HCT116 (cell line): ENCODE measurements around the gene SEMA5A. TPM values are rescaled to one million over a fixed set of nuclear protein-coding genes. Genes with fewer than 3 reads are reported as not detected.

Experiments used
- ATAC-seq: fragments of 200-7000 bp; cut with Tn5 transposase; 2 replicates; pipeline ENCODE4 v1.9.1; 2020; ENCODE audit warnings: mild to moderate bottlenecking, moderate library complexity
- BruUV-seq: library from RNA; stranded (reverse); fragments of 400-500 nt; replicated peaks from 2 replicates; lab custom pipeline; 2021; lab: Mats Ljungman, UMichigan
- CTCF ChIA-PET: fragments of 300-600 bp; sonication (Branson Sonifier 250); formaldehyde crosslinking; loops from one replicate; lab custom pipeline; 2021; ENCODE audit warnings: antibody characterized with exemption; lab: Charles Lee
- POLR2A ChIA-PET: fragments of 300-600, 350-600 bp; sonication (Branson Sonifier 250); formaldehyde crosslinking; loops from one replicate; lab custom pipeline; 2021; ENCODE audit warnings: antibody characterized with exemption; lab: Charles Lee
- RAD21 ChIA-PET, 2 experiments: fragments of 300-600 bp; sonication (Branson Sonifier 250); formaldehyde crosslinking; loops; one replicate each; lab custom pipeline; 2023; ENCODE audit warnings: low total read pairs in 2 of 2; ENCODE audit not compliant: uncharacterized antibody in 2 of 2, unreplicated experiment in 2 of 2, low non-redundant PET in 1 of 2; lab: Charles Lee
- DNase-seq: peaks from one replicate; pipeline ENCODE4 v3.0.0-alpha.2; 2010; ENCODE audit warnings: low read depth, low spot score
- H2AFZ ChIP-seq: fragments of 200-600 bp; shearing (Covaris generic), sonication (generic); 2 replicates; pipeline ENCODE4 v1.6.1; 2017; ENCODE audit warnings: low read depth, mixed run types, mixed read lengths, antibody characterized with exemption, low read length; ENCODE audit not compliant: poor library complexity, severe bottlenecking
- H3K27ac ChIP-seq: 2 replicates; pipeline ENCODE4 v1.5.1; 2012; ENCODE audit warnings: low read depth, low read length
- H3K27me3 ChIP-seq: fragments of 200-600 bp; sonication (generic); 2 replicates; pipeline ENCODE4 v1.6.1; 2016; ENCODE audit warnings: mixed run types, low read length, mixed read lengths; ENCODE audit not compliant: insufficient read depth
- H3K36me3 ChIP-seq, 2 experiments: fragments of 200-500 bp in 1 of 2; fragments of 200-600 bp in 1 of 2; sonication (Bioruptor generic) in 1 of 2; sonication (generic) in 1 of 2; 2 replicates each; pipeline versions ENCODE4 v1.5.1 to v1.6.1; 2014 to 2016; ENCODE audit warnings: low read length in 2 of 2, inconsistent platforms in 1 of 2, mixed read lengths in 1 of 2, mixed run types in 1 of 2; ENCODE audit not compliant: insufficient read depth in 2 of 2, control insufficient read depth in 1 of 2
- H3K4me1 ChIP-seq, 2 experiments: fragments of 200-600 bp in 1 of 2; sonication (generic) in 1 of 2; 2 replicates each; pipeline versions ENCODE4 v1.5.1 to v1.6.1; 2012 to 2017; ENCODE audit warnings: low read length in 2 of 2, inconsistent platforms in 1 of 2, mild to moderate bottlenecking in 1 of 2, mixed read lengths in 1 of 2, mixed run types in 1 of 2, moderate library complexity in 1 of 2; ENCODE audit not compliant: insufficient read depth in 2 of 2, control insufficient read depth in 1 of 2
- H3K4me2 ChIP-seq: fragments of 200-600 bp; sonication (generic); 2 replicates; pipeline ENCODE4 v1.6.1; 2017; ENCODE audit warnings: mixed run types, low read length, mixed read lengths
- H3K4me3 ChIP-seq, 2 experiments: fragments of 200-600 bp in 1 of 2; sonication (generic) in 1 of 2; replicated peaks in 1 of 2; 2 replicates each; pipeline ENCODE4 v1.5.1; 2011 to 2016; ENCODE audit warnings: low read length in 2 of 2, control low read depth in 1 of 2, low read depth in 1 of 2, mild to moderate bottlenecking in 1 of 2, mixed read lengths in 1 of 2, mixed run types in 1 of 2
- H3K79me2 ChIP-seq: fragments of 200-600 bp; sonication (generic); 2 replicates; pipeline ENCODE4 v1.6.1; 2017; ENCODE audit warnings: mild to moderate bottlenecking, mixed run types, low read length, moderate library complexity, mixed read lengths; ENCODE audit not compliant: insufficient read depth
- H3K9ac ChIP-seq: fragments of 200-600 bp; sonication (generic); 2 replicates; pipeline ENCODE4 v1.6.1; 2016; ENCODE audit warnings: low read length, mixed read lengths
- H3K9me2 ChIP-seq: fragments of 200-600 bp; sonication (generic), shearing (Covaris generic); 2 replicates; pipeline ENCODE4 v1.6.1; 2017; ENCODE audit warnings: mixed run types, mild to moderate bottlenecking, moderate library complexity; ENCODE audit not compliant: insufficient read depth
- H3K9me3 ChIP-seq, 2 experiments: fragments of 200-500 bp in 1 of 2; fragments of 200-600 bp in 1 of 2; sonication (Bioruptor generic) in 1 of 2; sonication (generic) in 1 of 2; 2 replicates each; pipeline ENCODE4 v1.6.1; 2014 to 2017; ENCODE audit warnings: low read length in 2 of 2, mixed read lengths in 2 of 2, inconsistent platforms in 1 of 2, low read depth in 1 of 2, mild to moderate bottlenecking in 1 of 2, mixed run types in 1 of 2, moderate library complexity in 1 of 2; ENCODE audit not compliant: control insufficient read depth in 1 of 2, insufficient read depth in 1 of 2
- H4K20me1 ChIP-seq: fragments of 200-600 bp; sonication (generic), shearing (Covaris generic); 2 replicates; pipeline ENCODE4 v1.6.1; 2017; ENCODE audit warnings: mixed run types, mild to moderate bottlenecking, moderate library complexity; ENCODE audit not compliant: insufficient read depth
- EGR1 ChIP-seq: IDR thresholded peaks from 2 replicates; pipeline ENCODE4 v1.6.1; 2012; ENCODE audit warnings: low read depth
- ELF1 ChIP-seq: IDR thresholded peaks from 2 replicates; pipeline ENCODE4 v1.6.1; 2012; ENCODE audit warnings: low read depth, borderline replicate concordance
- EZH2phosphoT487 ChIP-seq: fragments of 200-600 bp; IDR thresholded peaks from 2 replicates; pipeline ENCODE4 v1.6.1; 2018; ENCODE audit warnings: antibody characterized with exemption, borderline replicate concordance
- FOSL1 ChIP-seq: IDR thresholded peaks from 2 replicates; pipeline ENCODE4 v1.6.1; 2012; ENCODE audit warnings: low read depth
- JUND ChIP-seq: IDR thresholded peaks from 2 replicates; pipeline ENCODE4 v1.6.1; 2012
- POLR2AphosphoS5 ChIP-seq: IDR thresholded peaks from 2 replicates; pipeline ENCODE4 v1.6.1; 2011; ENCODE audit warnings: mild to moderate bottlenecking, low read depth, low read length, moderate library complexity
- RAD21 ChIP-seq: IDR thresholded peaks from 2 replicates; pipeline ENCODE4 v1.6.1; 2012; ENCODE audit warnings: low read depth, mild to moderate bottlenecking
- SIN3A ChIP-seq: IDR thresholded peaks from 2 replicates; pipeline ENCODE4 v1.6.1; 2012; ENCODE audit warnings: low read depth
- SP1 ChIP-seq: IDR thresholded peaks from 2 replicates; pipeline ENCODE4 v1.6.1; 2012; ENCODE audit warnings: low read depth
- SRF ChIP-seq: IDR thresholded peaks from 2 replicates; pipeline ENCODE4 v1.6.1; 2012; ENCODE audit warnings: low read depth
- TCF7L2 ChIP-seq: IDR thresholded peaks from 2 replicates; pipeline ENCODE4 v1.7.0; 2011; ENCODE audit warnings: borderline replicate concordance, inconsistent platforms; ENCODE audit not compliant: insufficient read depth, insufficient read length; ENCODE audit errors: extremely low read depth
- YY1 ChIP-seq: IDR thresholded peaks from 2 replicates; pipeline ENCODE4 v1.6.1; 2011; ENCODE audit warnings: low read length, low read depth, moderate library complexity, mild to moderate bottlenecking; ENCODE audit not compliant: insufficient replicate concordance; ENCODE audit errors: extremely low read depth
- ZFX ChIP-seq: fragments of 450-650 bp; IDR thresholded peaks from 2 replicates; pipeline ENCODE4 v1.6.1; 2017
- ZNF274 ChIP-seq: fragments of 200-500 bp; sonication (Bioruptor generic); IDR thresholded peaks from 2 replicates; pipeline ENCODE4 v1.6.1; 2014; ENCODE audit warnings: mild to moderate bottlenecking, low read depth, low read length, inconsistent platforms
- intact Hi-C: fragments of 100-400 bp; cut with micrococcal nuclease; formaldehyde crosslinking; loops from 2 replicates; pipeline ENCODE4 v1.10.0; 2022
- total RNA-seq: library from RNA; stranded (reverse); gene quantifications from one replicate; pipeline ENCODE4 v1.2.1, GENCODE V29; 2021; ENCODE audit not compliant: unreplicated experiment
- TF ChIP-seq, protein P1 (sequence below): IDR thresholded peaks from 2 replicates; pipeline ENCODE4 v1.6.1; 2012
- TF ChIP-seq, protein P2 (sequence below): IDR thresholded peaks from 2 replicates; pipeline ENCODE4 v1.6.1; 2012; ENCODE audit warnings: low read depth
- TF ChIP-seq, protein P3 (sequence below), 3 experiments: fragments of 200-600 bp in 1 of 3; sonication (generic) in 1 of 3; IDR thresholded peaks in 2 of 3; conservative IDR thresholded peaks in 1 of 3; 2 replicates each; pipeline ENCODE4 v1.5.1; 2012 to 2017; ENCODE audit warnings: low read depth in 2 of 3, low read length in 2 of 3, antibody characterized with exemption in 1 of 3, borderline replicate concordance in 1 of 3, control low read depth in 1 of 3, mild to moderate bottlenecking in 1 of 3, mixed read lengths in 1 of 3, mixed run types in 1 of 3, moderate library complexity in 1 of 3; ENCODE audit not compliant: insufficient read depth in 1 of 3
- TF ChIP-seq, protein P4 (sequence below): IDR thresholded peaks from 2 replicates; pipeline ENCODE4 v1.6.1; 2011; ENCODE audit warnings: mild to moderate bottlenecking, low read length, moderate library complexity; ENCODE audit not compliant: insufficient replicate concordance; ENCODE audit errors: extremely low read depth

SEMA5A gene
- total RNA-seq, 1 experiment from 2014 or later: 0.02 TPM

DNA sequence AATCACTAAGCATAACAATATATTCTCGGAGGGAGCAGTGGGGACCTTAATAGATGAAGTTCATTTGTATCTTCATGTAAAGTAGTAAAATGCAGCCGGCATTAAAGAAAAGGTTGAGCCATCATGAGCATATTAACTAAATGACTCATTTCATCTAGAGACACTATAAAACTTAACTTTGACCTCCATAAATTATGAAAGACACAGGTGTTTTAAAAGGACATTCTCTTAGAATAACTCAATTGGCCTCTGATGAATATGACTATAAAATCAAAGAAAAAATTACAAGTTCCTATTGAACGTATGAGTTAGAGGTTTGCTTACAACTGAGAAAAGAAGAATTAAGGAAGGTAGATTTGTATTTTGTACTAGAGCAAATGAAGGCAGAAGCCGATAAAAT is 220.3 kb downstream of the SEMA5A start:
- Histone ChIP-seq H2AFZ (no peak overlapping the region), H3K27me3 (no peaks in the 10 kb centered on the region), H3K4me2 (no peak overlapping the region), H3K4me3 (no peak overlapping the region), H3K27ac (no peak overlapping the region), H3K36me3 (no peaks in the 10 kb centered on the region; a peak in 1 of 4 replicates), H3K79me2 (no peaks in the 10 kb centered on the region), H3K9ac (no peak overlapping the region), H4K20me1 (no peaks in the 10 kb centered on the region), H3K4me1 (no peaks in the 10 kb centered on the region), H3K9me3 (peaks cover 5% of the 10 kb centered on the region in 2 experiments; a peak in 2 of 4 replicates), H3K9me2 (no peaks in the 10 kb centered on the region)
- CTCF ChIA-PET: no interaction called here
- POLR2A ChIA-PET: no interaction called here
- intact Hi-C loops: no loop called here
- RAD21 ChIA-PET: no interaction called here
- TF ChIP-seq, protein P1, sequence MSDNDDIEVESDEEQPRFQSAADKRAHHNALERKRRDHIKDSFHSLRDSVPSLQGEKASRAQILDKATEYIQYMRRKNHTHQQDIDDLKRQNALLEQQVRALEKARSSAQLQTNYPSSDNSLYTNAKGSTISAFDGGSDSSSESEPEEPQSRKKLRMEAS: no peak
- TF ChIP-seq SP1 (no peak), TCF7L2 (no peak), SIN3A (no peak), SRF (no peak), EZH2phosphoT487 (no peak), ZNF274 (no peak), EGR1 (no peak), RAD21 (no peak), JUND (no peak), YY1 (no peak), ELF1 (no peak), FOSL1 (no peak), POLR2AphosphoS5 (no peak), ZFX (no peak)
- TF ChIP-seq, protein P2, sequence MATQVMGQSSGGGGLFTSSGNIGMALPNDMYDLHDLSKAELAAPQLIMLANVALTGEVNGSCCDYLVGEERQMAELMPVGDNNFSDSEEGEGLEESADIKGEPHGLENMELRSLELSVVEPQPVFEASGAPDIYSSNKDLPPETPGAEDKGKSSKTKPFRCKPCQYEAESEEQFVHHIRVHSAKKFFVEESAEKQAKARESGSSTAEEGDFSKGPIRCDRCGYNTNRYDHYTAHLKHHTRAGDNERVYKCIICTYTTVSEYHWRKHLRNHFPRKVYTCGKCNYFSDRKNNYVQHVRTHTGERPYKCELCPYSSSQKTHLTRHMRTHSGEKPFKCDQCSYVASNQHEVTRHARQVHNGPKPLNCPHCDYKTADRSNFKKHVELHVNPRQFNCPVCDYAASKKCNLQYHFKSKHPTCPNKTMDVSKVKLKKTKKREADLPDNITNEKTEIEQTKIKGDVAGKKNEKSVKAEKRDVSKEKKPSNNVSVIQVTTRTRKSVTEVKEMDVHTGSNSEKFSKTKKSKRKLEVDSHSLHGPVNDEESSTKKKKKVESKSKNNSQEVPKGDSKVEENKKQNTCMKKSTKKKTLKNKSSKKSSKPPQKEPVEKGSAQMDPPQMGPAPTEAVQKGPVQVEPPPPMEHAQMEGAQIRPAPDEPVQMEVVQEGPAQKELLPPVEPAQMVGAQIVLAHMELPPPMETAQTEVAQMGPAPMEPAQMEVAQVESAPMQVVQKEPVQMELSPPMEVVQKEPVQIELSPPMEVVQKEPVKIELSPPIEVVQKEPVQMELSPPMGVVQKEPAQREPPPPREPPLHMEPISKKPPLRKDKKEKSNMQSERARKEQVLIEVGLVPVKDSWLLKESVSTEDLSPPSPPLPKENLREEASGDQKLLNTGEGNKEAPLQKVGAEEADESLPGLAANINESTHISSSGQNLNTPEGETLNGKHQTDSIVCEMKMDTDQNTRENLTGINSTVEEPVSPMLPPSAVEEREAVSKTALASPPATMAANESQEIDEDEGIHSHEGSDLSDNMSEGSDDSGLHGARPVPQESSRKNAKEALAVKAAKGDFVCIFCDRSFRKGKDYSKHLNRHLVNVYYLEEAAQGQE: no peak
- TF ChIP-seq, protein P3, sequence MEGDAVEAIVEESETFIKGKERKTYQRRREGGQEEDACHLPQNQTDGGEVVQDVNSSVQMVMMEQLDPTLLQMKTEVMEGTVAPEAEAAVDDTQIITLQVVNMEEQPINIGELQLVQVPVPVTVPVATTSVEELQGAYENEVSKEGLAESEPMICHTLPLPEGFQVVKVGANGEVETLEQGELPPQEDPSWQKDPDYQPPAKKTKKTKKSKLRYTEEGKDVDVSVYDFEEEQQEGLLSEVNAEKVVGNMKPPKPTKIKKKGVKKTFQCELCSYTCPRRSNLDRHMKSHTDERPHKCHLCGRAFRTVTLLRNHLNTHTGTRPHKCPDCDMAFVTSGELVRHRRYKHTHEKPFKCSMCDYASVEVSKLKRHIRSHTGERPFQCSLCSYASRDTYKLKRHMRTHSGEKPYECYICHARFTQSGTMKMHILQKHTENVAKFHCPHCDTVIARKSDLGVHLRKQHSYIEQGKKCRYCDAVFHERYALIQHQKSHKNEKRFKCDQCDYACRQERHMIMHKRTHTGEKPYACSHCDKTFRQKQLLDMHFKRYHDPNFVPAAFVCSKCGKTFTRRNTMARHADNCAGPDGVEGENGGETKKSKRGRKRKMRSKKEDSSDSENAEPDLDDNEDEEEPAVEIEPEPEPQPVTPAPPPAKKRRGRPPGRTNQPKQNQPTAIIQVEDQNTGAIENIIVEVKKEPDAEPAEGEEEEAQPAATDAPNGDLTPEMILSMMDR (IDR thresholded peaks at IDR 0.05 in 2 of 3, conservative IDR thresholded peaks at IDR 0.05 in 1 of 3; ENCODE audit: borderline replicate concordance in 1 of 3, insufficient read depth in 1 of 3, low read depth in 2 of 3, low read length in 2 of 3): no peak
- TF ChIP-seq, protein P4, sequence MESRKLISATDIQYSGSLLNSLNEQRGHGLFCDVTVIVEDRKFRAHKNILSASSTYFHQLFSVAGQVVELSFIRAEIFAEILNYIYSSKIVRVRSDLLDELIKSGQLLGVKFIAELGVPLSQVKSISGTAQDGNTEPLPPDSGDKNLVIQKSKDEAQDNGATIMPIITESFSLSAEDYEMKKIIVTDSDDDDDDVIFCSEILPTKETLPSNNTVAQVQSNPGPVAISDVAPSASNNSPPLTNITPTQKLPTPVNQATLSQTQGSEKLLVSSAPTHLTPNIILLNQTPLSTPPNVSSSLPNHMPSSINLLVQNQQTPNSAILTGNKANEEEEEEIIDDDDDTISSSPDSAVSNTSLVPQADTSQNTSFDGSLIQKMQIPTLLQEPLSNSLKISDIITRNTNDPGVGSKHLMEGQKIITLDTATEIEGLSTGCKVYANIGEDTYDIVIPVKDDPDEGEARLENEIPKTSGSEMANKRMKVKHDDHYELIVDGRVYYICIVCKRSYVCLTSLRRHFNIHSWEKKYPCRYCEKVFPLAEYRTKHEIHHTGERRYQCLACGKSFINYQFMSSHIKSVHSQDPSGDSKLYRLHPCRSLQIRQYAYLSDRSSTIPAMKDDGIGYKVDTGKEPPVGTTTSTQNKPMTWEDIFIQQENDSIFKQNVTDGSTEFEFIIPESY: no peak
- ATAC-seq (no peak), DNase-seq (no peak)
- BruUV-seq: no TSS peak
